Caki2 (cell line): ENCODE measurements around the gene MTERF4. TPM values are rescaled to one million over a fixed set of nuclear protein-coding genes. Genes with fewer than 3 reads are reported as not detected.

Experiments
- DNase-seq: peaks from one replicate; pipeline ENCODE4 v3.0.0-alpha.2; 2015; ENCODE audit warnings: low read depth
- in situ Hi-C: cut with HindIII; loops from 2 replicates; pipeline ENCODE4 v1.10.0; 2016; ENCODE audit warnings: low sequenced_read_pairs, low pct_unique_long_range_greater_than_20kb, mixed read lengths
- total RNA-seq: library from RNA; depleted of rRNA; stranded (reverse); fragments of >200 nt; shearing (Covaris generic); gene quantifications from 2 replicates; pipeline ENCODE4 v1.2.3, GENCODE V29; 2014; ENCODE audit warnings: low replicate concordance

MTERF4 gene
- total RNA-seq, 1 experiment from 2014 or later, result 10.7 TPM

GRCh38 chr2:241080405-241081189 is 21.5 kb downstream of the MTERF4 start:
- in situ Hi-C loops, result no loop called here
- no peak for DNase-seq

GRCh38 chr2:241074901-241075540 is 27.1 kb downstream of the MTERF4 start:
- no peak for DNase-seq
- in situ Hi-C loops, result no loop called here

- in situ Hi-C loops, result no loop called here
Observed at GRCh38 chr2:241074065-241074818, 27.8 kb downstream of the MTERF4 start.

GRCh38 chr2:241073166-241074064 is 28.7 kb downstream of the MTERF4 start:
- in situ Hi-C loops, result no loop called here

More at GRCh38 chr2:241074065-241074818, 27.8 kb downstream of the MTERF4 start:
- DNase-seq, result no peak

GRCh38 chr2:241072553-241073165 is 29.4 kb downstream of the MTERF4 start:
- in situ Hi-C loops, result no loop called here
- DNase-seq, result no peak

More at GRCh38 chr2:241073166-241074064, 28.7 kb downstream of the MTERF4 start:
- no peak for DNase-seq

- in situ Hi-C loops, result no loop called here
Observed at GRCh38 chr2:241072151-241072550, 29.9 kb downstream of the MTERF4 start.

GRCh38 chr2:241071677-241072111 is 30.4 kb downstream of the MTERF4 start:
- no peak for DNase-seq
- in situ Hi-C loops, result no loop called here

More at GRCh38 chr2:241072151-241072550, 29.9 kb downstream of the MTERF4 start:
- no peak for DNase-seq

GRCh38 chr2:241070811-241071676 is 31.0 kb downstream of the MTERF4 start:
- no peak for DNase-seq
- in situ Hi-C loops, result no loop called here

- in situ Hi-C loops, result no loop called here
- DNase-seq, result no peak
Observed at GRCh38 chr2:241070361-241070760, 31.7 kb downstream of the MTERF4 start.

GRCh38 chr2:241069821-241070281 is 32.2 kb downstream of the MTERF4 start:
- in situ Hi-C loops, result no loop called here
- no peak for DNase-seq

GRCh38 chr2:241068942-241069810 is 32.9 kb downstream of the MTERF4 start:
- in situ Hi-C loops, result no loop called here
- DNase-seq, result no peak

- no peak for DNase-seq
- in situ Hi-C loops, result no loop called here
Observed at GRCh38 chr2:241068136-241068941, 33.7 kb downstream of the MTERF4 start.

- in situ Hi-C loops, result no loop called here
Observed at GRCh38 chr2:241067501-241068135, 34.5 kb downstream of the MTERF4 start.

GRCh38 chr2:241066893-241067341 is 35.2 kb downstream of the MTERF4 start:
- no peak for DNase-seq
- in situ Hi-C loops, result no loop called here

More at GRCh38 chr2:241067501-241068135, 34.5 kb downstream of the MTERF4 start:
- DNase-seq, result no peak
